HPDE6-E6E7 (cell line): ENCODE data around the gene NCOA1.

ENCODE experiments used
- DNase-seq: peaks from one replicate; pipeline ENCODE4 v3.0.0; 2011; ENCODE audit warnings: missing footprints; ENCODE audit errors: extremely low spot score

Gene NCOA1

DNA sequence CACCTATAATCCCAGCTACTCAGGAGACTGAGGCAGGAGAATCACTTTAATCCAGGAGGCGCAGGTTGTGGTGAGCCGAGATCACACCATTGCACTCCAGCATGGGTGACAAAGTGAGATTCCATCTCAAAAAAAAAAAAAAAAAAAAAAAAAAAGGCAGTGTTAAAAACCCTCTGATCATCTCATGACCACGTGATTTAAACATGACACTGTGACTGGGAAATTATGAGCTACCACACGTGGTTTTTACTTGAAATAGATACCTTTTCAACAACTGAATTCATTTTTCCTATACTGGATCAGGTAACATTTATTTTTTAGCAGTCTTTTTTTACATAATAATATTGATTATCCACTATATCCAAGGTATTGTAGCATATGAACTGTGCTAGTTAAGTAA lies 199.5 kb downstream of the NCOA1 start:
- DNase-seq, result no peak

DNA sequence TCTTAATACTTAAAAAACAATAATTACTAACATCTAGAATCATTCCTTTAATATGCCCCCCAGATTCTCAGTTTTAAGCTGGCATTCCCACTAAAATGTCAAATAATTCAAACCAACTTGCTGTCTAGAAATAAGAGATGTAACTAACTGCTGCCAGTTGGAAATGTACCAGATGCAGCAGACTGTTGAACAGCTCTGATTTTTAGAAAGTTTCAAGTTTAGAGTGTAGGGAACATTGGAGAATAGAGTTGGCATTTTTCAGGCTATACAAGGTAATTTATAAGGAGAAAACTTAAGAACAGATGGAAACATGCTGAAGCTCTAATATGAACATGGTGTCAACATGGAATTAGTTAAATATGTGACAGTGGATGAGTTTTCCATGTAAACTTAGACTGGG lies 200.8 kb downstream of the NCOA1 start:
- DNase-seq, result no peak

DNA sequence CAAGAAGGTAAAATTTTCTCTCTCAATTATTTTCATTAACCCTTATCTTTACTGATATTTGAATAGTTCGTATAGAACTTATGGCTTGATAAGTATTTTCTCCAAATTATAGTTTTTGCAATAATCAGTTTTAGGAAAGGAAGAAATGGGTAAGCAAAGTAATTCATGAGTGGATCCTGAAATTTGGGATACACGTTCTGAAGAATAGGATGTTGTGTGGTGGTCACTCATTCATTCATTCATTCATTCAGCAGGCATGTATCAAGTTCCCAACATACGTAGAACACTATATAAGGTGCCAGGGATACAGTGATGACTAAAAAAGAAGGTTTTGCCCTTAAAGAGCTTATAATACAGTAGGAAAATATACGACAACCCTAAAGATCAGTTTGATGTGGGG lies 206.7 kb downstream of the NCOA1 start:
- DNase-seq, result no peak

DNA sequence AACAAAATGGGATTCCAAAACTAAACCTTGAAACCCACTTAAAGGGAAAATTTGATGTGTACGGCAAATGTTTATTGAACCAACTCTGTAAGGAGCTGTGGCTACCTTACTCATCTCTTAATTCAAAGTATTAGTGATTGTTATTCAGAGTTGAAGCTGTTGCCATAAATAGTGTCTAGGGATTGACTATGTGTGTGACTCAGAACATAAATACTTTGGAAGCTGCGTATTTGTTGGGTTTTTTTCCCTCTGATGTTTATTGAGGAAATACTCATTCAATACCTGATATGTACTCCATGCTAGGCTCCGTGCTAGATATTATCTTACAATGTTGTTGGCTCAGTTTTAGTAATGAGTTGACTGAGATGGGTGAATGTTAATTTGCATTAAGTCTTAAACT lies 211.7 kb downstream of the NCOA1 start:
- peak; percentile 45 for DNase-seq

DNA sequence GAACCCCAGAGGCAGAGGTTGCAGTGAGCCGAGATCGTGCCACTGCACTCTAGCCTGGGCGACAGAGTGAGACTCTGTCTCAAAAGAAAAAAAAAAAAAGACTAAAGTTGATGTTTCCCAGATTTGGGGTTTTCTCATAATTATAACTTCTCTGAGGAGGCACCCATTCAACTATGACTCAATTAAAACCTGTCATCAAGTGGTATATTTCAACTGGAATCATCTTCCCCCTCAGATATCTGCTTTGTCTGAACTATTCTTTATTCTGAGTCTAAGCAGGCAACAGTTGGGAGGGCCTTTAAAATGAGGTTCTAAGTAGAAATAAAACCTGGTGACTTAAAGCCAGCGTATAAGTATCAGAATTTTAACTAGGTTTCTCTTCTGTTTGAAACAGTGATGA lies 213.6 kb downstream of the NCOA1 start:
- DNase-seq, result no peak

DNA sequence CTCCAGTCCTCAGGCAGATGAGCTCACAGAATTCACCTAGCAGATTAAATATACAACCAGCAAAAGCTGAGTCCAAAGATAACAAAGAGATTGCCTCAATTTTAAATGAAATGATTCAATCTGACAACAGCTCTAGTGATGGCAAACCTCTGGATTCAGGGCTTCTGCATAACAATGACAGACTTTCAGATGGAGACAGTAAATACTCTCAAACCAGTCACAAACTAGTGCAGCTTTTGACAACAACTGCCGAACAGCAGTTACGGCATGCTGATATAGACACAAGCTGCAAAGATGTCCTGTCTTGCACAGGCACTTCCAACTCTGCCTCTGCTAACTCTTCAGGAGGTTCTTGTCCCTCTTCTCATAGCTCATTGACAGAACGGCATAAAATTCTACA lies 216.1 kb downstream of the NCOA1 start:
- DNase-seq, result no peak

DNA sequence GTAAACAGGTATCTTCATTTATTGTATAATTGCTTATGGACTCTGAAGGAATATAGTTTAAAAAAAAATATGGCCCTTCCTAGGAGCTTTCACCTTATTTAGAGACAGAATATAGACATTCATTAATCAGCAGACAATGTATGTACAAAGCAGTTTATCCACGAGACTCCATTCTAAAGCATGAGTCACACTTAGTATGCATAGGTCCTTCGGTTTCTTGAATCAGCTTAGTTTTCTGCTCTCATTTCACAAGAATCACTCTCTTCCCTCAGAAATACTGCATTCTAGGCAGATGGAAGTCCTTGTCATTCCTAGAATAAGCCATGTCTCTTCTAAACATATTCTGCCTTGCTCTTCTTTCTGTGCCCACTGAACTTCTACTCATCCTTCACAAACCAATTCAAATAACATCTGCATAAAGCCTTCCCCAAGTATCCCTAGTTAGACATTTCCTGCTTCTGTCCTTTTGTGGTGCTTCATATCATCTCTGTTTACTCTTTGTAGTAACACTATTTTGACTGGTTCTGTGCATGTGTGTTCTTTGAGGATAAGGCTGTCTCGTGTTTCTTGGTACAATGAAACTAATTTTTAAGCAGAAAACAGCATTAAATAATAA lies 217.6 kb downstream of the NCOA1 start:
- peak; percentile 11 for DNase-seq

DNA sequence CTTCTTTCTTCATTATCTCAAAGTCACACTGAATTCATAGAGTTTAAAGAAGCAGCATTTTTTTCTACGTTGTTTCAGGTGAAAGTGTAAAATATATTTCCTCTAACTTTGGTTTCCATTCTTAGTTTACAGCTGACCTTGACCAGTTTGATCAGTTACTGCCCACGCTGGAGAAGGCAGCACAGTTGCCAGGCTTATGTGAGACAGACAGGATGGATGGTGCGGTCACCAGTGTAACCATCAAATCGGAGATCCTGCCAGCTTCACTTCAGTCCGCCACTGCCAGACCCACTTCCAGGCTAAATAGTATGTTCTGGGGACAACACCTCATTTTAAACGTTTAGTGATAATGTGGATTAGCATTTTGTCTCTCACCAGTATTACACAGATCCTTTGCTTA lies 219.8 kb downstream of the NCOA1 start:
- DNase-seq, result no peak

DNA sequence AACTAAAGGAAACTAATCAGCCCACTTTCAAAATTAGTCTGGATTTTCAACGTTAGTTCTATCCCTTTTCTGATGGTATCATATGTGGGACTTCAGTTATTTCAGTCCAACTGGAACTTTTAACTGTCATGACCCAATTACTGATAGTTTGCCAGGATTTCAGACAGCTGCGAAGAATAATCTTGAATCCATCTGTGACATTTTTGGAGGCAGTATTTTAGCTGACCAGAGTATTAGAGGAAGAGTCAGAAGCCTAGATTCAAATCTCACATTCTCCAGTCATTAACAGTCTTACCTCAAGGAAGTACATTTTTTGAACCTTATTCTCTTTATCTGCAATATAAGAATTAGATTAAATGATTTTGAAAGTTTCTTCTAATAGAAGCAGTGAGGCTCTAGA lies 220.8 kb downstream of the NCOA1 start:
- DNase-seq, result no peak

DNA sequence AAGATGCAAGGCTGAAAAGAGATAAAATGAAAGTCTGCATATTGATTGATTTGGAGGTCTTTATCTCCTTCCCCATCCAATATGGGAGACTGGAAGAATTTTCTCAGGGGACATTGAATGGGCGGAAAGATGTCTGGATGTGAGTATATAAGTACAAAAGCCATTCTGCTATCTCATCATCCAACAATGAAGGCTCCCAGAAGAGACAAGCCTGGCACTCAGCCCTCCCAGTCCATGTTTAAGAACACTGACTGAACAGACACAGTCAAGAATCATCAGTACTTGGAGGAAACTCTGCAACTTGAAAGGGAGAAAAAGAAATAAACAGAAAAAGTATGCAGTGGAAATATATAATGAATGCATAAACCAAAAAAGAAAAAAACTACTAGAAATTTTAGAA lies 221.2 kb downstream of the NCOA1 start:
- DNase-seq, result no peak

DNA sequence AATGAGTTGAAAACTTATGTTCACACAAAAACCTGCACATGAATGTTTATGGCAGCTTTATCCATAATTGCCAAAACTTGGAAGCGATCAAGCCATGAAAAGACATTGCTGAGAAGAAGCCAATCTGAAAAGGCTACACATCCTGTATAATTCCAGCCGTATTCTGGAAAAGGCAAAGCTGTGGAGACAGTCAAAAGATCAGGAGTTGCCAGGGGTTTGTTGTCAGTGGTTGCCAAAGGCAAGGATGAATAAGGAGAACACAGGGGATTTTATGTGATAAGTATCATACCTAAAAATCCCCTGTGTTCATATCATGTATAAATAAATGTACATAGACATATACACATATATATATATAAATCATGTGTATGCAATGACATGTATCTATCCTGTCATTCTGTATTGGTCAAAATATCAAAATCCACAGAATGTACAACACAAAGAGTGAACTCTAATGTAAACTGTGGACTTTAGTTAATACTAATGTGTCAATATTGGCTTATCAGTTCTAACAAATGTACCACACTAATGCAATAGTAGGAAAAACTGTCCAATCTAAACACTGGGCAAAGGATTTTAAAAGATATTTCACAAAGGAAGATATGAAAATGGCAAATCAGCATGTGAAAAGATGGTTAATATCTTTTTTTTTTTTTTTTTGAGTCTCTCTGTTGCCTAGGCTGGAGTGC lies 226.4 kb downstream of the NCOA1 start:
- no peak for DNase-seq

DNA sequence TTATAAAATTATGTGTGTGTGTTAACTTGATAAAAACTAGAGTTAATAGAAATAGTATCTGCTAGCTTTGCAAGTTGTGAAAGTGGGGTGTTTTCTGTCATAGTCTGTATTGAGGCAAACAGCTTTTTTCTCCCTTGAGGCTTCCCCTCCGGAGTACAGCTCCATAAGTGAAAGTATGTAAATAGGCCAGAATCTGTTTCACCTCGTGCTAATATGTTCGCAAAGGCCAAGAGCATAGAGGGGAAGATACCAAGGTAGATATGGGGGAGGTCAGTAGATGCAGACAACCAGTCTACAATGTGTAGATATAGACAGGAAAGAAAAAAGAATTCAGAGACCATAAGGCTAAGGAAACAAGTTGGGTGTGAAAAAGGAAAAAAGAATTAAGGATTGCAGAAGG lies 229.3 kb downstream of the NCOA1 start:
- DNase-seq, result no peak

DNA sequence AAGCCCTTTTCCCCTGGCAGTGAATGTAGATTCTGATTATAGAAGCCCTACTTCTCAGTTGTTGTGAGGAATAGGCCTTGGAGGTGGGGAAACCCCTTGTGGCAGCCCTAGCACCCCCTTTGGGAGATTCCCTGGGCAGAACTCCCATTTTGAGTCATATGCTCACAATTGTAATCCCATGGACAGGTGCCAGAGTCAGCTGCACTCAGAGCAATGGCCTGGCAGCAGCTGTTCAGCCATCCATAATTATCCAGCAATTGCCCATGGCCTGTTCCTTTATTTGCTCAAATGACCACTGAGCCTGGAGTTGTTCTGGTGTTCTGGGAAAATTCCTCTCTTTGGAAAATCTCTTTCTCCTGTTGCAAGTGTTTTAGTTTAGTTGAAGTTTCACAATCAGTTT lies 230.4 kb downstream of the NCOA1 start:
- DNase-seq, result no peak

DNA sequence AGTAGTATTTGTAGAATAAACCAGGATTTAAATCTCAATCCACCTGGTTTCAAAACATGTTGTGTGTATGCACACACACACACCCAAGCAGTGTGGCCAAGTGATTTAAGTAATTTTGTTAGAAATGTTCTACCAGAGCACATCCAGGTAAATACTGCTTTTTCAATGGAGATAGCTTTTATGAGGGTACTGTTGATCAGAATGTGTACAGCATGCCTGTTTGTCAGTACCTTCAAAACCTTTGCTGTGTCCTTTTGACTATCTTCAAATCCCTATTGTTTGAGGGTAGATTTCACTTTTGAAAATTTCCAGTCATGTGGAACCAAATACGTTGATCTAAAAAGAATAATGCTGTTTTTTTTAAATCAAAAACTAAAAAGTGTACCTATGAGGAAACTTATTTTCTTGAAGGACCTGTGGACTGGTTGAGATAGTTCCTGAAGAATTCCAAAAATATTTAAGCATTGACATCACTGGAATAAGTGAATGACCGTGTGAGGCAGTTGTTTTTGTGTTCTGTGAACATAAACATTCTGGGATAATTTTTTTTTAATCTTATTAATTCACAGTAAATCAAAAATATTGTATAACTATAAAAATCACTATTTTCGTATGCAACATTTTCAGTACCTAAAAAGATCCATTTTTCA lies 231.2 kb downstream of the NCOA1 start:
- no peak for DNase-seq

DNA sequence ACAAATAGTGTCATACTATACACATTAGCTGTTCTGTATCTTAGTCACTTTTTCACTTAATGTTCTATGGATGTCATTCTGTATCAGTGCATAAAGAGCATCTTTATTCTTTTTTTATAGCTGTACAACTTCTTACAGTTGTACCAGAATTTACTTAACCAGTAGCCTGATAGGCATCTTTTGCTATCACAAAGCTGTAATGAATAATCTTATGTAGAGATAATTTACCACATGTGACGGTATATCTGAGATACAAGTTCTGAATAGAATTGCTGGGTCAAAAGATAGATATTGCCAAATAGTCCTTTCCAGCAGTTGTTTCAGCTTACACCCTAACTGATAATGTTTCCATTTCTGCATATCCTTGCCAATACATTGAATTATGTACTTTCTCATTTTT lies 232.1 kb downstream of the NCOA1 start:
- no peak for DNase-seq

DNA sequence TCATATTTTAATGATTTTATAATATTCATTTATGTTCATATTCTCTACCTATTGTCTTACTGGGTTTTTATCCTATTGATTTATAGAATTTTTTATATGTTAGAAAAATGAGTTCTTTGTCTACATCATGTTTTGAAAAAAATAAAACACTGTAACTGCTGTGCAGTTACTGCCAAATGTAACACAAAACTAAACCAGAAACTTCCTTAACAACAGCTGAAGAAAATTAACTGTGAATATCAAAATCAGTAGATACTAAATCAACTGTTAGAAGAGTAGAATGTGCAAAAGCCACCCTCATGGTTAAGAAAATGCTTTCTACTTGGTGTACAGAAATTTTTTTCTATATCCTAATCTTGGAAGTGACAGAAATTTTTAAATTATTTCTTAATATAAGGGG lies 232.6 kb downstream of the NCOA1 start:
- DNase-seq, result no peak

DNA sequence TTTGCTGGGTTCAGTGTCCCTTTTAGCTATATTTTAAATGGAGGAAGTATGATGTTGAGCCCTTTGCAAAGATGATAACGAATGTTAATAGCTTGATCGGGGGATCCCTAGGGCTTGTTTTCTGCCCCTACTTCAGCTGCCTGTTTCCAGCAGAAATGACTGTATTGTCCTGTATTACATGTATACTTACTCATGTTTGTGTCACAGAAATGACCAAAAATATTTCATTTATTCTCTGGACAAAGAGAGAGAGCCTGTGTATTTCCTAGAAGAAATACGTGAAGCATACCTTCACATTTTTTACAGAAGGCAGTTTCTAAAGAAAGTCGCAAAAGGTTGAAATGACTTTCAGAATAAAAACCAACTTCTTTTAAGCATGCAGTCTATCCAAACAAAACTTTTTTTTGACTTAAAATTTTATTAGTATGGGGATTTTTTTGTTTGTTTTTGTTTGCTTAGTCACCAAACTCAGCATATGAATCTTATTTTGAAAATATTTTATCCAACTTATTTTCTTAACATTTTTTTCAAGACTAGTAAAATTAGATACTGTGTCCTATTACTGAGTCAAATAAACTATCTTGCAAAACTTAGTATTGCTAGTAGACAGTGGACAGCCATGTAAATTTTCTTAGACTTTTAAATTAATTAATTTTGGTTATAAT lies 233.2 kb downstream of the NCOA1 start:
- DNase-seq, result no peak

DNA sequence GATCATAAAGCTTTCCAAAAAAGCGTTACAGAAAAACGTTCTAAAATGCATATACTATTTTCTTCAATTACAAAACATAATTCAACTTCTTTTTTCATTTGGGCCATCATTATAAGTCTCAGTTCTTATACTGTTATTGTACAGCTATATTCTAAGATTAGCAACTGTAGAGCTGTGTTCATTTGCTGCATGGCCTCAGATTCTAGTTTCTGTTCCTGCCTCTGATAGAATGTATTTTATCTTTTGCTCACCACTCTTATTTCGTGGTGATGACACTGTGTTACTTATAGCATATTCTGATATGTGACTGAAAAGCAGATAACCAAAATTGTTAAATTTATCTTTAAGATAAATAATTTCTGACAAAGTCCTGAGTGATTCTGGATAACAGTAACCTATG lies 234.9 kb downstream of the NCOA1 start:
- DNase-seq, result no peak

DNA sequence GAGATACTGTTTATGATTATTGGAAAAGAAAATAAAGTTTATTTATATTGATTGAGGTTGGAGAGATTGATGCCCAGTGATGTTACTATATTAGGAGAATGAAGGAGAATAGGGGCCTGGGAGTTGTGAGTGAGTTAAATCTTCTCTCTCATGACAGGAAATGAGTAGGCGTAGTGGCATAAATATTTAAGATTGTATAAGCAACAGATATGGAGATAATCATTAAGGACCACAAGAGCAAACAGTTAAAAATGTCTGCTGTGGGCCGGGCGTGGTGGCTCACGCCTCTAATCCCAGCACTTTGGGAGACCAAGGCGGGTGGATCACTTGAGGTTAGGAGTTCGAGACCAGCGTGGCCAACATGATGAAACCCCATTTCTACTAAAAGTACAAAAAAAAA lies 239.4 kb downstream of the NCOA1 start:
- DNase-seq, result no peak

DNA sequence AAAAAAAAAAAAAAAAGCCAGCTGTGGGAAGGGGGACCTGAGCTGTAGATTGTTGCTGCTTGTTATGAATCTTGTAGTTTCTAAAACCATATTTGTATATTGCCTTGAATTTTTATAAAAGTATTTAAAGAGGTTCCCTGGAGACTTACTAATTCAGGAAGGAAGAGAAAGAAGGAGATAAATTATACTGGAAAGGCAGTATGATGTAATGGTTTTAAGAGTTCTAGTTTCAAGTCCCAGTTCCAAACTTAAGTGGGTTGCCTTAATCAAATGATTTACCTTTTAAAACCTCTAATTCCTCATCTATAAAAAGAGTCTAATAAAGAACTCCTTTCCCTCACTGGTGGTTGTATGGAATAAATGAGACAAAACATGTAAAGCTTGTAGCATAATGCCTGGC lies 240.0 kb downstream of the NCOA1 start:
- no peak for DNase-seq

DNA sequence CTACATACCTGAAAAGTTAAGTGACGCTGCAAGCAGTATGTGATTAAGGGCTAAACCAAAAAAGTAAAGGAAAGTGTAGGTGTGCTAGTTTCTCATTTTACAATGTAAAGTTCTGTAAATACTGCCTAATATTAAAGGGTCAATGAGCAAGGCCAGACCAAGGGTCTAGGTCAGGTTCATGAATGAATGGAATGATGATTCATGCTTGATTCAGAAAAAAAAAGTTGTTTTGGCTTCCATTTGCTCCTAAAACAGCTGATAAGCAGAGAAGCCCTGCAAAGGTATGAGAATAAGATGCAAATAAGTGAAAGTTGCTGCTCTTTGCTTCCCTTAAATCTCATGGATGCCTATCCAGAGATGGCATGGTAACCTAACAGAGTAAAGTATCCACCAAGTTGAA lies 240.9 kb downstream of the NCOA1 start:
- DNase-seq, result no peak

DNA sequence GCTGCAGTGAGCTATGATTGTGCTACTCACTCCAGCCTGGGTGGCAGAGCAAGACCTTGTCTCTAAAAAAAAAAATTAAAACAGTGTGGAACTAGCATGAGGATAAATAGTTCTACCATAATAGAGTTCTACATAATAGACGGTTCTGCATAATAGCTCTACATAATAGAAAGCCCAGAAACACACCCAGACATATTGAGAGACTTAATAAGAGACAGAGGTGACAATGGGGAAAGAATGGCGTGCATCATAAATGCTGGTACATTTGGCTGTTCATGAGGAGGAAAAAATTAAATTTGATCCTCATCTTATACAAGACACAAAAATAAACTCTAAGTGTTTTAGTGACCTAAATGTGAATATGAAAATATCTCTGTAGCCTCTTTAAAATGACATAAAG lies 243.7 kb downstream of the NCOA1 start:
- no peak for DNase-seq
